Nephron (organoid): ENCODE measurements around the gene FAM181B.

Source experiments
- H3K27ac Mint-ChIP-seq, 3 experiments: 2 replicates each; pipeline ENCODE4 v1.8.0; 2020; ENCODE audit warnings: mixed read lengths in 3 of 3, mild to moderate bottlenecking in 2 of 3, moderate library complexity in 1 of 3
- H3K27me3 Mint-ChIP-seq: 2 replicates; pipeline ENCODE4 v1.8.0; 2021; ENCODE audit warnings: low read depth, mild to moderate bottlenecking, moderate library complexity, mixed read lengths
- H3K36me3 Mint-ChIP-seq: 2 replicates; pipeline ENCODE4 v1.8.0; 2020; ENCODE audit warnings: low read depth, mixed read lengths
- H3K4me1 Mint-ChIP-seq: 2 replicates; pipeline ENCODE4 v1.8.0; 2020; ENCODE audit warnings: mixed read lengths
- H3K4me3 Mint-ChIP-seq, 3 experiments: 2 replicates each; pipeline ENCODE4 v1.8.0; 2020; ENCODE audit warnings: mild to moderate bottlenecking in 3 of 3, mixed read lengths in 3 of 3, moderate library complexity in 2 of 3
- H3K9me3 Mint-ChIP-seq: 2 replicates; pipeline ENCODE4 v1.8.0; 2020; ENCODE audit warnings: mixed read lengths
- TF ChIP-seq, protein P1 (sequence below), 3 experiments: fragments of 200-600 bp; sonication (generic); IDR thresholded peaks; one replicate each; pipeline ENCODE4 v1.5.0; 2021; ENCODE audit warnings: antibody characterized with exemption in 3 of 3; ENCODE audit not compliant: unreplicated experiment in 3 of 3

Gene FAM181B

DNA sequence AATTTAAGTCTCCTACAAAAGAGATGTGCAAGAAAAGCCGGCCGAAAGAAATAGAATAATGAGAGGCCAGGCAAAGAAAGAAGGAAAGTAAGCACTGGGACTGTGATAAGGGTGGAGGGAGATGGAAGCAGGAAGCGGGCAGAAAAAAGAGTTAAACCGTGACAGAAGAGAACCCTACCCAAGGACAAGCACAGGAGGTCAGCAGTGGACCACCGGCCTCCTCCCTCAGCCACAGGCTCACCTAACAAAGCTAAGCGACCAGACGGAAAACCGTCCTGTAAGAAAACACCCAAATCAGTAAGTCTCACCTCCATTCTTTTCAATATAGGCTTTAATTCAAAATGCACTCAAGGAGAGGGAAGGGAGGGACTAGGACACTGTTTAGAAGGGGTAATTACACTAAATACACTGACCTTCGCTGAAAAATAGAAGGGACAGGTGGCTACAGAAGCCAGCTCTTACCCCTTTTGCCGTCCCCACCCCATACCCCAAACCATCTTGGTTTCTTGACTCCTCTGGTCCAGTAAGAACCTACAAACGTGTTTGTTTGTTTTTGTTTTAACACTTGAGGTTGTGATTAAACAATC is 1.9 kb downstream of the FAM181B start:
- TF ChIP-seq, protein P1, sequence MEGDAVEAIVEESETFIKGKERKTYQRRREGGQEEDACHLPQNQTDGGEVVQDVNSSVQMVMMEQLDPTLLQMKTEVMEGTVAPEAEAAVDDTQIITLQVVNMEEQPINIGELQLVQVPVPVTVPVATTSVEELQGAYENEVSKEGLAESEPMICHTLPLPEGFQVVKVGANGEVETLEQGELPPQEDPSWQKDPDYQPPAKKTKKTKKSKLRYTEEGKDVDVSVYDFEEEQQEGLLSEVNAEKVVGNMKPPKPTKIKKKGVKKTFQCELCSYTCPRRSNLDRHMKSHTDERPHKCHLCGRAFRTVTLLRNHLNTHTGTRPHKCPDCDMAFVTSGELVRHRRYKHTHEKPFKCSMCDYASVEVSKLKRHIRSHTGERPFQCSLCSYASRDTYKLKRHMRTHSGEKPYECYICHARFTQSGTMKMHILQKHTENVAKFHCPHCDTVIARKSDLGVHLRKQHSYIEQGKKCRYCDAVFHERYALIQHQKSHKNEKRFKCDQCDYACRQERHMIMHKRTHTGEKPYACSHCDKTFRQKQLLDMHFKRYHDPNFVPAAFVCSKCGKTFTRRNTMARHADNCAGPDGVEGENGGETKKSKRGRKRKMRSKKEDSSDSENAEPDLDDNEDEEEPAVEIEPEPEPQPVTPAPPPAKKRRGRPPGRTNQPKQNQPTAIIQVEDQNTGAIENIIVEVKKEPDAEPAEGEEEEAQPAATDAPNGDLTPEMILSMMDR (IDR thresholded peaks at IDR 0.05; ENCODE audit: unreplicated experiment in 3 of 3) = no peak
- Mint-ChIP-seq H3K4me1 (peaks cover 6% of the 10 kb centered on the region), H3K4me3 (peak overlapping the region; percentile 76 to 82 (median 80)), H3K27me3 (peaks cover 81% of the 10 kb centered on the region), H3K9me3 (no peaks in the 10 kb centered on the region), H3K36me3 (no peaks in the 10 kb centered on the region), H3K27ac (peak overlapping the region; percentile 8 to 69 (median 24))

DNA sequence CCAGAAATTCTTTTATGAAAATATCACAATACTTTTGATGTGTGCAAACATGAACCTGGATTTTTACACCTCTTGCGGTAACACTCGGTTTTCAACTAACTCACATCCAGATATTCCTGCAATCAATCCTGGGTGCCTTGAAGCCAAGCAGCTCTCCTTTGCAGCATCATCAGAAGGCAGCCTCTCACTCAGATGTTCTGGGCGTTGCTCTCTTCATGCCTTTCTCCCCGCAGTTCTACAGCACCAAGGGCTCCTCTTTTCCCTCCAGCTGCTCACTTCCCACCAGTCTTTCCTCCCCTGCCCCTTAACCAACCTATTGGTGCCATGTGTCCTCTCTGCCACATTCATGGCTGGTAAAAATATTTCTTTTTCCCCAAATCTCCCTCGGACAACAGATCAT is 2.9 kb downstream of the FAM181B start:
- H3K27me3 Mint-ChIP-seq = peaks cover 79% of the 10 kb centered on the region
- H3K4me3 Mint-ChIP-seq = peak overlapping the region; percentile 56 to 82 (median 80)
- no peaks in the 10 kb centered on the region for H3K9me3 Mint-ChIP-seq
- H3K27ac Mint-ChIP-seq = no peak overlapping the region
- peaks cover 6% of the 10 kb centered on the region for H3K4me1 Mint-ChIP-seq
- TF ChIP-seq, protein P1 (IDR thresholded peaks at IDR 0.05; ENCODE audit: unreplicated experiment in 3 of 3) = no peak
- H3K36me3 Mint-ChIP-seq = no peaks in the 10 kb centered on the region

DNA sequence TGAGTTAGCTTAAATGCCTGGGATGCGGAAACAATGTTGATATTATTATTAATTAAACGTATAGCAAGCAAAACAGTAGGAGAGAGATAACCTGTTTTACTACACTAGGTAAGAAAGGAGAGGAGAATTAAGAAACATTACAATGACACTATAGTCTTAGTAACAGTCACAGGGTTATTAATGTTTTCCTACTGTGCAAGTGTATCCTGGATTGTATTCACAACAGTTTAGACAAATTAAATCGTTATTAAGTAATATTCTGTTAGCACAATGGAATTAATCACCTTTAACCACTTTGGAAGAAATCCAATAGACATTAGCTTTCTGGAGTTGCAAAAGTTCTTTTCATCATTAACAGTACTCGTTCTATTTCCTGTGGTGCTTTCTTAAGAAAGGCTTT is 3.4 kb downstream of the FAM181B start:
- H3K9me3 Mint-ChIP-seq = no peaks in the 10 kb centered on the region
- no peak overlapping the region for H3K27ac Mint-ChIP-seq
- peaks cover 74% of the 10 kb centered on the region for H3K27me3 Mint-ChIP-seq
- H3K36me3 Mint-ChIP-seq = no peaks in the 10 kb centered on the region
- H3K4me3 Mint-ChIP-seq = peak overlapping the region in 1 of 3 experiments; percentile 1
- peaks cover 6% of the 10 kb centered on the region for H3K4me1 Mint-ChIP-seq
- TF ChIP-seq, protein P1 (IDR thresholded peaks at IDR 0.05; ENCODE audit: unreplicated experiment in 3 of 3) = no peak

DNA sequence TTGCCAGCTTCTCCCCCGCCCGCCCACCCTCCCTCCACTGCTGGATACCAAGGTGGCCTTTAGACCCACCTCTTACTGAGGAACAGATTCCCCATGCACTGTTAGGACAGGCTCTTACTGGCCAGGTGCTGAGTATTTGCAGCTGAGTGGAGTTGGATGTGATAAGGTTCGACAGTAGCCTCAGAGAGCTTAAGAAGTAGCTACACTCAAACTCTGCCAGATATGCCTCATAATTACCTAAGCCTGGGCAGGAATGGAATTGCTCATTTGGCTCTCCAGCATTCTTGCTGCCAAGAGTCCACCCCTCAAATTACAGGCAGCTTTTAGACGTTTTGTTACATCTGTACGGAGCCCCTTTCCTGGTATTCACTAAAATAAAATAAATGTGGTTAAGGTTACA is 9.6 kb downstream of the FAM181B start:
- peaks cover 28% of the 10 kb centered on the region for H3K27me3 Mint-ChIP-seq
- no peak overlapping the region for H3K27ac Mint-ChIP-seq
- H3K9me3 Mint-ChIP-seq = no peaks in the 10 kb centered on the region
- no peaks in the 10 kb centered on the region for H3K36me3 Mint-ChIP-seq
- H3K4me3 Mint-ChIP-seq = no peak overlapping the region
- H3K4me1 Mint-ChIP-seq = no peaks in the 10 kb centered on the region
- TF ChIP-seq, protein P1 (IDR thresholded peaks at IDR 0.05; ENCODE audit: unreplicated experiment in 3 of 3) = no peak

DNA sequence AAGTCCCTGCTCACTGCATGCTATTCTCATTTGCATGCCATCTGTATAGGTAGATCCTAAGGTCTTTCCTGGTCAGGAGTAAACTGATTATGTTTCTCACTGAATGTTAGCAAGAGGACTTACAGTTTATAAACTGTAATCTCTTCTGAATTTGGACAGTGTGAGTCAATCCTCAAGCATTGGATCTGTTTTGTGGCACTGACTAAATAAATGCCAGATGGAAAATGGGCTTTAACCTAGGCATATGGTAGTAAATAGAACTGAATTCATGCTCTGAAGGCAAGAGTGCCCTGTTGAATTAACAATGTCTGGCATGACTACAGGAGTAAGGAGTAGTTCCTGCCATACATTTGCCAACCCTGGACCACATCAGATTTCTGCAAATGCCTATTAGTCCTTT is 11.4 kb downstream of the FAM181B start:
- no peaks in the 10 kb centered on the region for H3K9me3 Mint-ChIP-seq
- no peaks in the 10 kb centered on the region for H3K36me3 Mint-ChIP-seq
- peaks cover 14% of the 10 kb centered on the region for H3K27me3 Mint-ChIP-seq
- H3K4me1 Mint-ChIP-seq = peaks cover 6% of the 10 kb centered on the region
- no peak overlapping the region for H3K4me3 Mint-ChIP-seq
- no peak overlapping the region for H3K27ac Mint-ChIP-seq
- TF ChIP-seq, protein P1 (IDR thresholded peaks at IDR 0.05; ENCODE audit: unreplicated experiment in 3 of 3) = no peak
